ENCODE results near the gene NBEA.
A peak's percentile ranks its signal among the peaks of the same experiment; 100 is the strongest.

Gene NBEA

GRCh38 chr13:35716186-35716585, 774.1 kb downstream of the NBEA start:
- no peak for DNase-seq

- DNase-seq, result no peak
These were observed 774.7 kb downstream of the NBEA start for GRCh38 chr13:35716729-35717128.

GRCh38 chr13:35718084-35718483, 776.0 kb downstream of the NBEA start:
- DNase-seq, result no peak

- DNase-seq, result no peak
These were observed 778.2 kb downstream of the NBEA start for GRCh38 chr13:35720290-35720689.

- peak; percentile 51 to 57 for DNase-seq
These were observed 778.9 kb downstream of the NBEA start for GRCh38 chr13:35720690-35721554.

Measured in SHP77 (cell line).